Central memory CD8-positive, alpha-beta T cell (primary cell): ENCODE data around the gene TEX50.
"Not testable (repeated sequence)": the region's sequence is repeated elsewhere in the genome, so short reads cannot be mapped to it uniquely, and the experiment has no call there.

Source experiments
- ATAC-seq: fragments of 150-1000 bp; cut with Tn5 transposase; replicated peaks from 2 replicates; pipeline ENCODE4 v1.10.0; 2022; ENCODE audit warnings: mild to moderate bottlenecking, moderate FRiP score, moderate number of reproducible peaks; ENCODE audit not compliant: poor library complexity, severe bottlenecking; ENCODE audit errors: extremely low read depth
- DNase-seq, 2 donors: peaks; one replicate each; pipeline ENCODE4 v3.0.0; 2021; ENCODE audit warnings: low spot score in 2 of 2
- H3K27ac Mint-ChIP-seq: one replicate; pipeline ENCODE4 v1.8.0; 2022; ENCODE audit warnings: low read depth, mild to moderate bottlenecking, moderate library complexity, mixed read lengths
- H3K27me3 Mint-ChIP-seq: one replicate; pipeline ENCODE4 v1.8.0; 2022; ENCODE audit warnings: mixed read lengths
- H3K36me3 Mint-ChIP-seq: one replicate; pipeline ENCODE4 v1.8.0; 2022; ENCODE audit warnings: mild to moderate bottlenecking, moderate library complexity, mixed read lengths; ENCODE audit not compliant: insufficient read depth
- H3K4me1 Mint-ChIP-seq: one replicate; pipeline ENCODE4 v1.8.0; 2022; ENCODE audit warnings: mixed read lengths
- H3K4me3 Mint-ChIP-seq: one replicate; pipeline ENCODE4 v1.8.0; 2022; ENCODE audit warnings: mild to moderate bottlenecking, moderate library complexity, mixed read lengths
- H3K9me3 Mint-ChIP-seq: one replicate; pipeline ENCODE4 v1.8.0; 2022; ENCODE audit warnings: mixed read lengths

TEX50 gene

GRCh38 chr1:173680152-173680551, 45.0 kb downstream of the TEX50 start:
- not testable (repeated sequence) for H3K9me3 Mint-ChIP-seq, H3K4me1 Mint-ChIP-seq, H3K27me3 Mint-ChIP-seq, H3K36me3 Mint-ChIP-seq, H3K27ac Mint-ChIP-seq, DNase-seq, ATAC-seq, H3K4me3 Mint-ChIP-seq

GRCh38 chr1:173682184-173682583, 47.0 kb downstream of the TEX50 start:
- DNase-seq (no peak), ATAC-seq (no peak)
- Mint-ChIP-seq H3K27me3 (no peaks in the 10 kb centered on the region), H3K27ac (no peak overlapping the region), H3K4me1 (no peaks in the 10 kb centered on the region), H3K4me3 (no peak overlapping the region), H3K36me3 (no peaks in the 10 kb centered on the region), H3K9me3 (no peaks in the 10 kb centered on the region)

GRCh38 chr1:173683838-173684237, 48.7 kb downstream of the TEX50 start:
- not testable (repeated sequence) for DNase-seq, H3K4me1 Mint-ChIP-seq, H3K36me3 Mint-ChIP-seq, ATAC-seq, H3K4me3 Mint-ChIP-seq, H3K27me3 Mint-ChIP-seq, H3K9me3 Mint-ChIP-seq, H3K27ac Mint-ChIP-seq

- not testable (repeated sequence) for H3K27me3 Mint-ChIP-seq, H3K36me3 Mint-ChIP-seq, ATAC-seq, DNase-seq, H3K27ac Mint-ChIP-seq, H3K9me3 Mint-ChIP-seq, H3K4me3 Mint-ChIP-seq
- peaks cover 11% of the 10 kb centered on the region for H3K4me1 Mint-ChIP-seq
These were observed 50.0 kb downstream of the TEX50 start for GRCh38 chr1:173685121-173685520.
